IPS DF 19.7 (cell line): ENCODE data around the gene DYSF.
"Not testable (repeated sequence)": the region's sequence is repeated elsewhere in the genome, so short reads cannot be mapped to it uniquely, and the experiment has no call there.

ENCODE experiments used
- DNase-seq: peaks from one replicate; pipeline ENCODE4 v3.0.0-alpha.2; 2013; ENCODE audit warnings: low read depth, low spot score

DYSF gene

GRCh38 chr2:71472019-71472418 is 18.7 kb downstream of the DYSF start:
- no peak for DNase-seq

- DNase-seq, result no peak
Measured at GRCh38 chr2:71473346-71474031, 20.1 kb downstream of the DYSF start.

- no peak for DNase-seq
Measured at GRCh38 chr2:71474116-71474743, 20.9 kb downstream of the DYSF start.

GRCh38 chr2:71474744-71475397 is 21.5 kb downstream of the DYSF start:
- no peak for DNase-seq

GRCh38 chr2:71476495-71476894 is 23.1 kb downstream of the DYSF start:
- no peak for DNase-seq

DNA sequence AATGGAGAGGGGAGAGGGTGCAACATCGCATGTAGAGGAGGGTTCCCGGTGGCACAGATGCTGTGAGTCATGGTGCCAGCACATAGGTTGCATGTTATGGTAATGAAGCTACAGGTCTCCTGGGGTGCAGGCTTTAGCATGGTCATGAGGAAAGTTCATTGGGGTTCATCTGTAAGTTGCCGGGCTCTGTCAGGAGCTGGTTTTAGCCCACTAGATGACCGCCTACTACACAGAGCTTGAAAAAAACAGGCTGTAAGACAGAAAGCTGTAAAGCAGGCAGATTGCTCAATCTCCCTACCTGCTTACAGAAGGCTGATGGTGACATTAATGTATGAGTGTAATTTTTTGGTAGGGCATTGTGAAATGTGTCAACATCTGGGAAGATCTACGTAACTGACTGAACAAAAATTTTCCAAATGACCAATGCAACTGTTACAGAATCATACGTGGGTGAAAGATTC is 23.9 kb downstream of the DYSF start:
- DNase-seq, result no peak

DNA sequence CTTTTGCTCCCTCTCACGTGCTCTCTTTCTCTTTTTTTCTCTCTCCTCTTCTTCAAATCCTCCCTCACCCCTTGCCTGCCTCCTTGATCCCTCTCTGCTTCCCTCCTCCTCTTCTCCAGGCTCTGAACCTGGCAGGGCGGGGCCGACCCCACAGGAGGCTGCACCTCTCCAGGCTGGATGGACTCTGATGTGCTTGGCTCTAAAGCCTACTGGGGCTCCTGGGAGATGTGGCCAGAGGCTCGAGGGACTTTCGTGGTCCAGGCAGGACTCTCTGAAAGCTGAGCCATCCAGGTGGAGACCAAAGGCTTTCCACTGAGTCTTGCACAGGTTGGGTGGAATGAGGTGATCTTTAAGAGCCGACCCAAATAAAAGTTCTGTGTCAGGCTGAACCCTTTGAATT is 25.4 kb downstream of the DYSF start:
- DNase-seq, result no peak

DNA sequence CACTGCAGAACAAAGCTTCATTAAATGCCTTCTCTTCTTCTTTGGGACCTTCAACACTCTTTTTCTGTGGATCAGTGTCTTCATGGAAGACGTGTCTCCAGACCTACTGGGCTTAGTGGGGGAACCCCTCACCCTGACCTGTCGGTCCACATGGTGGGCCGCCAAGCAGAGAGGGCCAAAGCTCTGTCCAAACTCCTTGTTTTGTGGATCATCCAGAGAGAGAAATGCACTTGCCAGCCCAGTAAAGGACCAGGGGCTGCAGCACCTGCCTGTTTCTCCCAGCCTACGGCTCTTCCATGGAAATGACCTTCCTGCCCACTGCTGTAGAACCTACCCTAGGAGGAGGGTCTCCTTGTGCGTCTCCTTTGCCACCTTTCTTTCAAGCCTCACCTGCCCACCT is 25.9 kb downstream of the DYSF start:
- no peak for DNase-seq

DNA sequence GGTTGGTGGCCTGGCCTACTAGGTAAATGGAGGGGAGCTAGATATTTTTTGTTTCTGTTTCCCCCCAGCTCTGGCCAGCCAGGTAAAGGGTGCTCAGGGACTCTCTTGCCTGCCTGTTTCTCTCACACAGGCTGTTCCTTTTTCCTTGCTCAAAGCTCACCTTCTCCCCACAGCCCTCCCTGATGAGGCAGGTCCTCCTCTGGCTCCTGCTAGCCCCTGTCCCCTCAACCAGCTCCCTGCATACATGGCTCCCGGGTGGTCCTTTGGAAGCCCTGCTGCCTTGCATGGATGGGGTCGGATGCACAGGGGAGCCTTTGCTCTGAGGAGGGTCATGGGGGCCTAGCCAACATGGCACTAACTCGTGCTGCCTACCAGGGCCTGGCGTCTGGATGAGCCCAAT is 27.8 kb downstream of the DYSF start:
- no peak for DNase-seq

- no peak for DNase-seq
Measured at GRCh38 chr2:71482055-71482454, 28.7 kb downstream of the DYSF start.

- DNase-seq, result no peak
Measured at GRCh38 chr2:71483246-71483645, 29.9 kb downstream of the DYSF start.

- no peak for DNase-seq
Measured at GRCh38 chr2:71484354-71484753, 31.0 kb downstream of the DYSF start.

DNA sequence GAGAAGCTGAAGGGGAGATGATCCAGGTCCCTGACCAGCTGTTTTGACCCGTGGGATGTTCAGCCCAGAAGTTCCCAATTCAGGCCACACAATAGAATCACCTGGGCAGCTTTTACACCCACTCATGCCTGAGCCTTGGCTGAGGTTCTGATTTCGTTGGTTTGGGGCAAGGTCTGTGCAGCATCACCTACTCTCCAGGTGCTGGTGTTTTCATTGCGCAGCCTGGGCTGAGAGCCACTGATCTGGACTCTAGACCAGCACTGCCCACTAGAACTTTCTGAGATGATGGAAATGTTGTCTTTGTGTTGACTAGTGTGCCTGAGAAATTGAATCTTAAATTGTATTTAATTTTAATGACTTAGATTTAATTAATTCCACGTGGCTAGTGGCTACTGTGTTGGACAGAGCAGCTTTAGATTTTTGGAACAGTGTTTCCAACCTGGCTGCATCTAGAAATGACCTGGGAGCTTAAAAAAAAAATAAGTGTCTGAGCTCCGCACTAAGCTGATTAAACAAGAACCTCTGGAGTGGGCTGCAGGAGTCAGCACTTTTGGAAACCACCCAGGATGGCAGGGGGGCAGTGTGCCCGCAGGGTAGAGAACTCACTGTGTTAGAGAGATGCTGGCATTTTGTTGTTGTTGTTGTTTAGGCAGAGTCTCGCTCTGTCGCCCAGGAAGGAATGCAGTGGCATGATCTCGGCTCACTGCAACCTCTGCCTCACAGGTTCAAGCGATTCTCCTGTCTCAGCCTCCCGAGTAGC is 33.7 kb downstream of the DYSF start:
- DNase-seq, result no peak

- DNase-seq, result not testable (repeated sequence)
Measured at GRCh38 chr2:71491551-71491950, 38.2 kb downstream of the DYSF start.

- DNase-seq, result no peak
Measured at GRCh38 chr2:71492112-71492511, 38.8 kb downstream of the DYSF start.

DNA sequence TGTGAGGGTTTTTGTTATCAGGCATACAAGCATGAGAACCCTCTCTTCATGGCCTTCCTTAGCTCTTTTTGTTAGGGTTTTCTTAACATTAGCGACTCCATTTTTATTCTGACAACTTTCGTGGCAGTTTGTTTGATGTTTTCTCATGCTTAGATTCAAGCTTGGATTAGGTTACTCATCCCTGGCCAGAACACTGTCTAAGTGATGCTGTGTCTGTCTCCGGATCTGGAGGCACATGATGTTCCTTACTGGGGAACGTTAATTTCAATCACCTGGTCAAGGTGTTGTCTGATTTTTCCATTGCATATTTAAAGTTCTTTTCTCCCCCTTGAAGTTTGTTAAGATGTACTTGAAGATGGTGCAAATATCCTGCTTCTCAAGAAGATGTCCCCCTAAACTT is 40.7 kb downstream of the DYSF start:
- DNase-seq, result no peak

GRCh38 chr2:71494523-71495155 is 41.3 kb downstream of the DYSF start:
- DNase-seq, result no peak

DNA sequence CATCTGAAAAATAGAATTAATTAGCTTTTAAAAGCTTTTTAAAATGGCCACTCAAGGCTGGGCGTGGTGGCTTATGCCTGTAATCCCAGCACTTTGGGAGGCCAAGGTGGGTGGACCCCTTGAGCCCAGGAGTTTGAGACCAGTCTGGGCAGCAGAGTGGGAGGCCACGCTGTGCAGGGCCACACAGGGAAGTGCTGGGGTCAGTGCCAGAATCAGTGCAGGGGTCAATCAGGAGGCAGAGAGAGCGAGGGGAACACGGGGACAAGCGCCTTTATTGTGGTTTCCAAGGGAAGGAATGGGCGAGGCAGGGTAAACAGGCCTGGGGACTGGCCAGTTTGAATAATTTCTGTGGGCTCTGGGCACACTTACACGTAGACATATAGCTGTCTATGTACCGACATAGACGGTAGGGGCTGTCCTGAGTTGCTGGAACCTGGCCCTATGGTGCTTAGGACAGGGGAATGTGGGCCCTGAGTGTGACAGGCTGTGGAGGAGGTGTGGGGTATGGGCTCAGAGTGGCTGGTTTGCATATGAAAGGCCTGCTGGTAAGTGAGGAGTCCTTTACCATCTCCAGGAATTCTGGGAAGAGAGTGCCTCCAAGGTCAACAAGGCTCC is 42.9 kb downstream of the DYSF start:
- DNase-seq, result no peak

- no peak for DNase-seq
Measured at GRCh38 chr2:71498261-71498701, 44.9 kb downstream of the DYSF start.

DNA sequence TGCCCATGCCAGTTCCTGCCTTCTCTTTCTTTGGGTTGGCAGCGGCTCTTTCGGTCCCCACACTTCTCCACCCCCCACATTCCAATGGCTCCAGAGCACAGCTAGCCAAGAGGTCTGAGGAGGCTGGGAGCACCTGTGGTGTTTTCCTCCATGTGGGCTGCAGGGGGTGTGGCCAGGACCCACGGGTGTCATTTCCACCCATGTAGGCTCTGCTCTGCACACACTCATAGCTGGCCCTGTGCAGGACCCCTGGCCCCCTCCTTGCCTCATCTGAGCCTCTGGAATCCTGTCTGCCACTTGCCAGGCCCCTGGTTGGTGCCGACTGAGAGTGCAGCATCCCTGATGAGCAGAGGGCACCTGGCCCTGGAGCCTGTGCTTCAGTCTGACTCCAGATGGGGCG is 46.3 kb downstream of the DYSF start:
- no peak for DNase-seq

DNA sequence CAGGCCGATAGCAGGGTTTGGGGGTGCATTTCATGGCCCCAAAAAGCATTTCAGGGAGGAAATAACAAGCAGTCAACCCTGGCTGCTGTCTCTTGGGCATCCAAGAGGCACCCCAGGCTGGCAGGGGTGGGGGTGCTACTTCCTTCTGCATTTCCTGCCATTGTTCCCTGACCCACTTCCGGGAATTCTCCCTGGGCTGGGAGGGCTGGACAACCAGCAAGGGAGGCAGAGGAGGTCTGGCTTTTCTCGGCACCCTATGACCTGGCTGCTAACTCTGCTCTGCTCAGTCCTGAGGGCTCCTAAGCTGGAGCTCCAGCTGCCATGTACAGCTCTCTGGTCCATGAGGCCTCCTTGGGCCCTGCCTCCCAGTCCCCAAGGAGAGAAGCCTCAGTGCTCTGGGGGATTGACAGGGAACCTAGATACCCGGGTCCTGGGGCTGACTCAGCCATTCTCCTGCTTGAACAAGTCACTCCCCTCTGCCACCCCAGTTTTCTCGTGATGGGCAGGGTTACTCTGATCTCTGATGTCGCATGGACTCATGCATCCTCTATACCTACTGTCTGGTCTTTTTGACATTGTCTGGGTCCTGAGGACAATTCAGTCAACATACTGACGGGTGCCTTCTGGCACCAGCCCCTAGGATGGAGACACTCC is 47.2 kb downstream of the DYSF start:
- no peak for DNase-seq
